ENCODE measurements around the gene VPS26B. TPM values are rescaled to one million over a fixed set of nuclear protein-coding genes. Genes with fewer than 3 reads are reported as not detected.

Gene VPS26B
- total RNA-seq, 4 donors from 2014 or later = 33.8 to 74.0 (median 64.0) TPM

- peaks cover 0 to 18% (median 0%) of the 10 kb centered on the region in 3 donors for H3K36me3 ChIP-seq
- H3K27me3 ChIP-seq = peaks cover 0 to 4% of the 10 kb centered on the region in 2 donors
- H3K4me1 ChIP-seq = no peaks in the 10 kb centered on the region
- TF ChIP-seq CTCF (IDR thresholded peaks at IDR 0.05) = no peak
- no peak overlapping the region for H3K27ac ChIP-seq
- no peak overlapping the region for H3K4me3 ChIP-seq
- no peak for DNase-seq
- no peaks in the 10 kb centered on the region for H3K9me3 ChIP-seq
These were observed 43.5 kb downstream of the VPS26B start for GRCh38 chr11:134267966-134268365.

DNA sequence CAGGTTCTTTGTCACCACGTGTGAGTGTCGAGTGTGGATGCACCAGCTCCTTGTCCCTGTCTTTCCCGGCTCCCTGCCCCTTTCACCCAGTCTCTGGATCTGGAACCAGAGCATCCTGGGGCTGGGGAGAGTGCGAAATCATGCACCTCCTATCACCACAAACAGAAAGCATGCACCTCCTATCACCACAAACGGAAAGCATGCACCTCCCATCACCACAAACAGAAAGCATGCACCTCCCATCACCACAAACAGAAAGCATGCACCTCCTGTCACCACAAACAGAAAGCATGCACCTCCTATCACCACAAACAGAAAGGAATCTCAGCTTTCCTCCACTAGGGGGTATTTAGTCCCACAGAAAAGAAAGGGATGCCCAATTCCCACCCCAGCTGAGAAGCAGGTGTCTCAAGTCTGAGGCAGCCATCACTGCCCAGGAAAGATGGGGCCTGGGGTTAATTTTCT, 45.8 kb downstream of the VPS26B start:
- peaks cover 0 to 16% of the 10 kb centered on the region in 2 donors for H3K27me3 ChIP-seq
- no peaks in the 10 kb centered on the region for H3K4me1 ChIP-seq
- TF ChIP-seq CTCF (IDR thresholded peaks at IDR 0.05) (no peak), POLR2A (IDR thresholded peaks at IDR 0.05) (no peak)
- H3K4me3 ChIP-seq = no peak overlapping the region
- H3K9me3 ChIP-seq = no peaks in the 10 kb centered on the region
- no peak overlapping the region for H3K27ac ChIP-seq
- peak in 1 of 3 donors; percentile 22 for DNase-seq
- H3K36me3 ChIP-seq = peaks cover 0 to 1% (median 0%) of the 10 kb centered on the region in 3 donors

- DNase-seq = peak in 1 of 3 donors; percentile 5
- H3K27ac ChIP-seq = no peak overlapping the region
- peaks cover 0 to 28% of the 10 kb centered on the region in 2 donors for H3K27me3 ChIP-seq
- TF ChIP-seq POLR2A (IDR thresholded peaks at IDR 0.05) = no peak
- TF ChIP-seq CTCF (IDR thresholded peaks at IDR 0.05) = no peak
- H3K4me3 ChIP-seq = no peak overlapping the region
- peaks cover 0 to 15% (median 8%) of the 10 kb centered on the region in 4 donors for H3K4me1 ChIP-seq
- no peaks in the 10 kb centered on the region for H3K36me3 ChIP-seq
- no peaks in the 10 kb centered on the region for H3K9me3 ChIP-seq
These were observed 47.5 kb downstream of the VPS26B start for GRCh38 chr11:134271978-134272377.

DNA sequence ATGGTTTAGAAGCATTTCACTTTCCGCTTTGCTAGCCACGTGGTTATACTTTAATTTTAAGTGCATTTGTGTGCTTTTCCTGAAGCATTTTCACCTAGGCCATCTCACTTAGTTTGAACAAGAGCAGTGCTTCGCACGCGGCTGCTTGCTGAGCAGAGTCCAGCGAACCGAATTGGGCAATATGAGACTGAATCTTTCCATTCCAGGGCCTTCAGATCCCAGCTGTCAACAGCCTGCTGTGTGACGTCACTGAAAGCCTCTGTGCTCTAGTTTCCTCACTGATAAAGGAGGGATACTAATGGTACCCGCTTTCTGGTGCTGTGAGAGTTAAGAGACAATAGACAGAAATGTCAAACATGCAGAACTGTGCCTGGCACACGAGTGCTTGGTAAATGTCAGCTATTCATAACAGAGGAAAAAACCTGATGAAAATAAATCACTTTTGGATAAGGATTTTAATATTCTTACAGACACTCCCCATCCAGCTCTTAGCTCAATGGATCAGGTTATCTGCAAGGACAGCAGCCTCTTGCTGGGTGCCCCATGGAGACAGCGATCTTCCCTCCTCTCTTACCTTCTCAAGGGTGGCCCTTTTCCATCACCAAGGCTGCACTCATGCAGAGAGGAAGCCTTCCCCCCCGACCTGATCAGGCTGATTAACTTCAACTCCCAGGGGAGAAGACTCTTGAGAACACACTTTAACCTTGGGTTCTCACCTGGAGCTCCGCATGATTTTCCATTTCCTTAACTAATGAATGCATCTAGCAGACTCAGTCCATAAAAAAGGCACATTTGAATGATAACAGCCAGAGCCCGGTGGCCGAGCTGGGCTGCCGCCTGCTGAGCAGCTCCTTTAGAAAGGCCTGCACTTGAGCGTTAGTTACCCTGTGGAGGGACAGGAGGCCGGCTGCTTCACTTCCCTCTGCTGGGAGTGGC, 48.2 kb downstream of the VPS26B start:
- Histone ChIP-seq H3K36me3 (no peaks in the 10 kb centered on the region), H3K9me3 (no peaks in the 10 kb centered on the region), H3K4me3 (no peak overlapping the region), H3K27me3 (peaks cover 0 to 35% of the 10 kb centered on the region in 2 donors), H3K4me1 (peaks cover 0 to 18% (median 11%) of the 10 kb centered on the region in 4 donors), H3K27ac (no peak overlapping the region)
- DNase-seq = peak in 1 of 3 donors; percentile 43
- no peak for TF ChIP-seq POLR2A (IDR thresholded peaks at IDR 0.05)
- no peak for TF ChIP-seq CTCF (IDR thresholded peaks at IDR 0.05)

- no peak overlapping the region for H3K4me3 ChIP-seq
- DNase-seq = no peak
- no peak overlapping the region for H3K27ac ChIP-seq
- H3K4me1 ChIP-seq = peaks cover 0 to 18% (median 11%) of the 10 kb centered on the region in 4 donors
- H3K9me3 ChIP-seq = peaks cover 0 to 2% (median under 1%) of the 10 kb centered on the region in 4 donors
- TF ChIP-seq CTCF (IDR thresholded peaks at IDR 0.05) (no peak), POLR2A (IDR thresholded peaks at IDR 0.05) (no peak)
- H3K27me3 ChIP-seq = peaks cover 0 to 36% of the 10 kb centered on the region in 2 donors
- H3K36me3 ChIP-seq = no peaks in the 10 kb centered on the region
These were observed 48.8 kb downstream of the VPS26B start for GRCh38 chr11:134273317-134273712.

All from Peyer's patch (tissue), 4 donors.